Measurements from ENCODE around the gene OCA2.

- TF ChIP-seq CTCF (IDR thresholded peaks at IDR 0.05), result no peak
- no peak for TF ChIP-seq POLR2AphosphoS5 (IDR thresholded peaks at IDR 0.05)
- no peak for TF ChIP-seq POLR2A (IDR thresholded peaks at IDR 0.05)
Observed at GRCh38 chr15:27873039-27873438, 226.1 kb downstream of the OCA2 start.

All from prostate gland (tissue), 2 donors.